BE2C (cell line): ENCODE data around the gene CSMD2.

Experiments
- DNase-seq: peaks from one replicate; pipeline ENCODE4 v3.0.0-alpha.2; 2020
- H3K27me3 ChIP-seq: fragments of 250-450 bp; sonication (Bioruptor Pico); 2 replicates; pipeline ENCODE4 v1.5.1; 2020; ENCODE audit warnings: mild to moderate bottlenecking
- H3K36me3 ChIP-seq: fragments of 250-450 bp; sonication (Bioruptor Pico); 2 replicates; pipeline ENCODE4 v1.5.1; 2020; ENCODE audit warnings: mild to moderate bottlenecking
- H3K4me1 ChIP-seq: fragments of 250-450 bp; sonication (Bioruptor Pico); 2 replicates; pipeline ENCODE4 v1.5.1; 2020
- H3K4me3 ChIP-seq: 2 replicates; pipeline ENCODE4 v1.5.1; 2011; ENCODE audit warnings: low read depth, low read length
- H3K9me3 ChIP-seq: fragments of 250-450 bp; sonication (Bioruptor Pico); 2 replicates; pipeline ENCODE4 v1.5.1; 2020
- TF ChIP-seq, protein P1 (sequence below): IDR thresholded peaks from 2 replicates; pipeline ENCODE4 v1.5.1; 2012; ENCODE audit warnings: mild to moderate bottlenecking, low read depth, low read length

Gene CSMD2

DNA sequence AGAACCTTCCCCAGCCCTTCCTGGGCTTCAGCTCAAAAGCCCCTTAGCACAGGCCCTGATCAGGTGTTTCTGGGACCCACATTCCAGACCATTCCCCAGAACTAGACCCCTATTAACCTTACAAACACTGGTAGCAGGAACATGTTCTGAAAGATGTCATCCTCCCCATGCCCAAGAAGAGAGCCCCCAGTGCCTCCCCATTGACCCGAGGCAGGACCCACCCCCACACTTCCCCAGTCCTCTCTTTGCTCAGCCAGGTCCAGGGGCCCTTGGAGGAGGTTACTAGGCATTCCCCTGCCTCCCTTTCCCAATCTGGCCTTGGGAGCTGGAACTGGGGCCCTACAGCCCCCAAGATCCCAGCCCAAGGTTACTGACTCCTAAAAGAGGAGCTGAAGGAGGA lies 340.1 kb downstream of the CSMD2 start:
- Histone ChIP-seq H3K36me3 (no peaks in the 10 kb centered on the region), H3K4me1 (no peaks in the 10 kb centered on the region), H3K4me3 (no peak overlapping the region), H3K27me3 (no peaks in the 10 kb centered on the region), H3K9me3 (no peaks in the 10 kb centered on the region)
- TF ChIP-seq, protein P1, sequence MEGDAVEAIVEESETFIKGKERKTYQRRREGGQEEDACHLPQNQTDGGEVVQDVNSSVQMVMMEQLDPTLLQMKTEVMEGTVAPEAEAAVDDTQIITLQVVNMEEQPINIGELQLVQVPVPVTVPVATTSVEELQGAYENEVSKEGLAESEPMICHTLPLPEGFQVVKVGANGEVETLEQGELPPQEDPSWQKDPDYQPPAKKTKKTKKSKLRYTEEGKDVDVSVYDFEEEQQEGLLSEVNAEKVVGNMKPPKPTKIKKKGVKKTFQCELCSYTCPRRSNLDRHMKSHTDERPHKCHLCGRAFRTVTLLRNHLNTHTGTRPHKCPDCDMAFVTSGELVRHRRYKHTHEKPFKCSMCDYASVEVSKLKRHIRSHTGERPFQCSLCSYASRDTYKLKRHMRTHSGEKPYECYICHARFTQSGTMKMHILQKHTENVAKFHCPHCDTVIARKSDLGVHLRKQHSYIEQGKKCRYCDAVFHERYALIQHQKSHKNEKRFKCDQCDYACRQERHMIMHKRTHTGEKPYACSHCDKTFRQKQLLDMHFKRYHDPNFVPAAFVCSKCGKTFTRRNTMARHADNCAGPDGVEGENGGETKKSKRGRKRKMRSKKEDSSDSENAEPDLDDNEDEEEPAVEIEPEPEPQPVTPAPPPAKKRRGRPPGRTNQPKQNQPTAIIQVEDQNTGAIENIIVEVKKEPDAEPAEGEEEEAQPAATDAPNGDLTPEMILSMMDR = no peak
- no peak for DNase-seq

DNA sequence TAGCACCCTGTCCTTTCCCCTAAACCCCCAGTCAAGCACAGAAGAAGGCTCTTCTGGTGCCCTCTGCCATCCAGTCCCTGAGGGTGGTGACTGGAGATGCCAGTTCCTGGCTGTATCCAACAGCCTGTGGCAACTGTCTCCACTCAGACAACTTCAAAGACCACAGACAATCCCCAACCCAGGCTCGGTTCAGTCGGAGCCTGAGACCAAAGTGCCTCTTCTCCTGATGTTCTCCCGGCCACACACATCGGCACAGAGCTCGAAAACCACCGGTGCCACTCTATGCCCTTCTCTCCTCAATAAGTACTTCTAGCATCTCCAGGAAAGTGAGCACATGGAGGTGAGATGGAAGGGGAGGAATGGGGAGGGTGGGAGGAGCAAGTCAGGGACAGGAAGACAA lies 340.7 kb downstream of the CSMD2 start:
- TF ChIP-seq, protein P1 = no peak
- Histone ChIP-seq H3K4me1 (no peaks in the 10 kb centered on the region), H3K4me3 (no peak overlapping the region), H3K36me3 (no peaks in the 10 kb centered on the region), H3K27me3 (no peaks in the 10 kb centered on the region), H3K9me3 (no peaks in the 10 kb centered on the region)
- no peak for DNase-seq

DNA sequence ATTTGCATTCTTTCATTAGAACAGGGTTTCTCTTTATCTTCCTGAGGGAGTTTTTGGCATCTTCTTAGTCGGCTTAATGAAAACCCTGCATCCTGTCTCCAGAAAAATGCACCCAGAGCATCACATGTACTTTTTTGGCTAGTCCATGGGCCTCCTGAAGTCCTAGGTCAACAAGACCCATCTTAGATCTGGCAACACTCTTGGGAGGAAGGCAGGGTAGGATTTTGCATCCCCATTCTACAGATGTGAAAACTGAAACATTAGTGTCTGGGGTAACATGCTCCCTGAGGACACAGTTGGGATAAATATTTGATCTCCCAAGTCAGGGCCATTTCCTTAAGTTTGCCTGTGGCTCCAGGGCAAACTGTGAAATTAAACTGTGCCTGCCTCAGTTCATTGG lies 341.2 kb downstream of the CSMD2 start:
- TF ChIP-seq, protein P1 = no peak

DNA sequence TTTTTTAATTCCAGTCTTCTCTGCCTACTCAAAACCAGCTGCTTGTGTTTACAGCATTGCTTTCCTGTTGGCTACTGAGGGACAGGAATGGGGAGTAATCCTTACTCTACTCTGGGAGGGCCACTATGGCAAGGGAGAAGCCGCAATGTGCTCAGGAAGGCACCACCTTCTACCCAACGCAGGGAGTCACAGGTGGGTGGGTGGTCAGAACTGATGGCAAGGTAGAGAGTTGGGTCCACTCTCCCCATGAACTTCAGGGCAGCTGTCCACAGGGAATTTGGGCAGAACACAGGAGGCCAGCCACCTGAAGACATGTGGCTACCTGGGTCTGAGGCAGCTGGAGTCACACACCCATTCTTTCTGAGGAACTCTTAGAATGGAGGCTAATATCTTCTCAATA lies 341.6 kb downstream of the CSMD2 start:
- DNase-seq = no peak
- TF ChIP-seq, protein P1 = no peak
- H3K9me3 ChIP-seq = no peaks in the 10 kb centered on the region
- no peak overlapping the region for H3K4me3 ChIP-seq
- no peaks in the 10 kb centered on the region for H3K27me3 ChIP-seq
- H3K4me1 ChIP-seq = no peaks in the 10 kb centered on the region
- H3K36me3 ChIP-seq = no peaks in the 10 kb centered on the region

More for the DNA sequence above, 341.2 kb downstream of the CSMD2 start:
- no peaks in the 10 kb centered on the region for H3K27me3 ChIP-seq
- no peak for DNase-seq
- H3K4me3 ChIP-seq = no peak overlapping the region
- no peaks in the 10 kb centered on the region for H3K4me1 ChIP-seq
- no peaks in the 10 kb centered on the region for H3K36me3 ChIP-seq
- no peaks in the 10 kb centered on the region for H3K9me3 ChIP-seq

DNA sequence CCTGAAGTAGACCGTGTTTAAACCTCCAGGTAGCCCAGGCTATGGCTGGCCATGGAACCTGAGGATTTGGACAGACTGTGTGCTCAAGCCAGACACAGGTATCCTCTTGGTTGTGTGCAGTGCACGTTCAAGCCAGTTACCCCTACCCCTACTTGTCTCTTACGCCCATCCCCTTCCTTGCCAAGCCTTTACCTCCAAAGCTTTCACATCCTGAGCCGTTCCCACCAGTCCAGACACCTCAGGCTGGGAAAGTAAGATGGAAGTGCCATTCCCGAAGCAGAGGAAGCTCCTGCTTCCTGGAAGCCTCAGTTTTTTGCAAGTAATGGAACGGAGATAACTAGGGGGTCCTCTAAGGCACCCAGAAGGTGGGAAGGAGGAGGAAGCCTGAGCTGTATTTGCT lies 342.6 kb downstream of the CSMD2 start:
- TF ChIP-seq, protein P1 = no peak
- H3K4me3 ChIP-seq = no peak overlapping the region
- H3K9me3 ChIP-seq = no peaks in the 10 kb centered on the region
- H3K36me3 ChIP-seq = no peaks in the 10 kb centered on the region
- no peaks in the 10 kb centered on the region for H3K4me1 ChIP-seq
- no peaks in the 10 kb centered on the region for H3K27me3 ChIP-seq
- DNase-seq = no peak

DNA sequence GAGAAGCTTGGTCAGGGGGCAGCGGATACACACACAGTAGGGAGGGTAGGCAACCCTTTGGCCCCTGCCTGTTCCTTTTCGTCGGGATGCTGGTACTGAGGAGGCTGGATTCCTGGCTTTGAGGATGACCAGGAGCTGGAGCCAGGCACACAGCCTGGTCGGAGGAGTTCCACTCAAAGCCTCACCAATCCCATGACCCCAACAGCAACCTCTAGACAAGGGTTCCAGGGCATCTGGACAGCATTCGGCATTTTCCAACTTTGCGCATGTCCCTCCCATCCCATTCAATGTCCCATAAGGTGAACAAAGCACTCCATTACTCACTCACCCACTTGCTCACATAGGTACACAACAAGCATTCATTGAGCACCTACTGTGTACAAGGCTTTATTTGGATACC lies 343.7 kb downstream of the CSMD2 start:
- Histone ChIP-seq H3K4me1 (no peaks in the 10 kb centered on the region), H3K4me3 (no peak overlapping the region), H3K36me3 (no peaks in the 10 kb centered on the region), H3K9me3 (no peaks in the 10 kb centered on the region), H3K27me3 (no peaks in the 10 kb centered on the region)
- no peak for DNase-seq
- TF ChIP-seq, protein P1 = no peak
